ENCODE measurements around the gene PDZD2.

Gene PDZD2

GRCh38 chr5:31916327-31916726 lies 277.4 kb downstream of the PDZD2 start:
- H3K36me3 Mint-ChIP-seq = no peaks in the 10 kb centered on the region
- no peaks in the 10 kb centered on the region for H3K9me3 Mint-ChIP-seq (ENCODE audit: low read depth)
- no peak overlapping the region for H3K27ac Mint-ChIP-seq
- H3K4me3 Mint-ChIP-seq = no peak overlapping the region
- no peaks in the 10 kb centered on the region for H3K27me3 Mint-ChIP-seq
- H3K4me1 Mint-ChIP-seq (ENCODE audit: low read depth) = no peaks in the 10 kb centered on the region

DNA sequence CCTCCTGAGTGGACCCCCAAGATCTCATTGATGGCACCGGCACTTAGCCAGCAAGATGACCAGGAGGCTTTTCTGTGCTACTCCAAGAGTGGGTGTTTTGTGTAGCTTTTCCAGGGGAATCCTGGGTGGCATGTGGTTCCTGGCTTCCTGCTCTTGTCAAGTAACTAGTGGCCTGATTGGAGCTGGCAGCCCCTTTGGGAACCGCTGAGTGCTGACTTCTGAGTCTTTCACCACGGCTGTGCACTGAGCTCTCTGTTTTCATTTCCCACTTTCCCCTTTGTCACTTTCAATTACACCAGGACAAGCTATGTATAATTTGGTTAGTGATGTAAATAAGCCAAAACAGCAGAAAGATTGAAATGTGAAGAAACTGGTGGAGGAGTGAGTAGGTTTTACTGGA lies 279.8 kb downstream of the PDZD2 start:
- no peaks in the 10 kb centered on the region for H3K4me1 Mint-ChIP-seq (ENCODE audit: low read depth)
- no peak overlapping the region for H3K27ac Mint-ChIP-seq

DNA sequence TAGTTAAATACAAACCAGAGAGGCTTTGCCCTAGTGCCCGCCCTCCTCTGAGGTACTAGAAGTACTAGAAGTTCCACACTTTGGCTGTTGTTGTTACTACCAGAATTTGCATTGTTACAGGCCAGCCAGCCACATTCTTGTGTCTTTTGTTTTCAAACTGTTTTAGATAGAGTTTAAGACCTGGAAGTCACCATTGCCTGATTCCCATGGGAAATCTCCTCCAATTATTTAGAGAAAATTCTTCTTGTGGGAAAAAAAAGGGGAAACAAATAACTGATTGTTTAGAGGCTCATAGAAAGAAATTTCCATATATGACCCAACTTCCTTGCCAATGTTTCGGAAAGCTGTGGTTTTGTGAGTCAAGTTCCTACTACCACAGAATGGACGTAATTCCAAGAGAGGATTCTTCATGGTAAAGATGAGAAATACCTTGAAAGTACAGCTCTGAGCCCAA lies 282.9 kb downstream of the PDZD2 start:
- Mint-ChIP-seq H3K4me1 (ENCODE audit: low read depth) (no peaks in the 10 kb centered on the region), H3K4me3 (no peak overlapping the region), H3K27me3 (no peaks in the 10 kb centered on the region), H3K27ac (no peak overlapping the region), H3K36me3 (no peaks in the 10 kb centered on the region), H3K9me3 (ENCODE audit: low read depth) (no peaks in the 10 kb centered on the region)

More for the DNA sequence above, 279.8 kb downstream of the PDZD2 start:
- H3K36me3 Mint-ChIP-seq = no peaks in the 10 kb centered on the region
- H3K9me3 Mint-ChIP-seq (ENCODE audit: low read depth) = no peaks in the 10 kb centered on the region
- H3K4me3 Mint-ChIP-seq = no peak overlapping the region
- H3K27me3 Mint-ChIP-seq = no peaks in the 10 kb centered on the region

DNA sequence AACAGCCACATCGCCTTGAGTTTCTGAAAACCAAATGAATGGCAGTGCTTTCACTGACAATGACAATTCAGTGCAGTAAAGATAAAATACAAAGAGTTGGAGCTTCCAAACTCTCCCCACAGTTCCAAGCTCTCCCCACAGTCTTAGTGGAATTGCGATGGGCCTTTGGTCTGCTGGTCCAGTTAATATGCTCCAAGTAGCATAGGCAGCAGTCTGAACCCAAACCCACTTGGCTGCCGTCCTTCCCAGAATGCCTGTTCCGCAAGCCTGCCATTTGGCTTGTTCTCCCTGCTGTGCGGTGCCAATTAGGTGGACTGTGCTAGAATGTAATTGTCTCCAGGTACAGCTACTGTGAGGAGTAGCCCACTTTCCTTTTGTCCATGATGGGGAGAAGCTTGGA lies 285.1 kb downstream of the PDZD2 start:
- Mint-ChIP-seq H3K27me3 (no peaks in the 10 kb centered on the region), H3K9me3 (ENCODE audit: low read depth) (no peaks in the 10 kb centered on the region), H3K4me3 (no peak overlapping the region), H3K36me3 (no peaks in the 10 kb centered on the region), H3K27ac (no peak overlapping the region), H3K4me1 (ENCODE audit: low read depth) (no peaks in the 10 kb centered on the region)

- Mint-ChIP-seq H3K27me3 (no peaks in the 10 kb centered on the region), H3K27ac (no peak overlapping the region), H3K4me1 (ENCODE audit: low read depth) (peaks cover 2% of the 10 kb centered on the region), H3K4me3 (no peak overlapping the region), H3K36me3 (no peaks in the 10 kb centered on the region), H3K9me3 (ENCODE audit: low read depth) (no peaks in the 10 kb centered on the region)
These were observed 292.9 kb downstream of the PDZD2 start for GRCh38 chr5:31931874-31932273.

DNA sequence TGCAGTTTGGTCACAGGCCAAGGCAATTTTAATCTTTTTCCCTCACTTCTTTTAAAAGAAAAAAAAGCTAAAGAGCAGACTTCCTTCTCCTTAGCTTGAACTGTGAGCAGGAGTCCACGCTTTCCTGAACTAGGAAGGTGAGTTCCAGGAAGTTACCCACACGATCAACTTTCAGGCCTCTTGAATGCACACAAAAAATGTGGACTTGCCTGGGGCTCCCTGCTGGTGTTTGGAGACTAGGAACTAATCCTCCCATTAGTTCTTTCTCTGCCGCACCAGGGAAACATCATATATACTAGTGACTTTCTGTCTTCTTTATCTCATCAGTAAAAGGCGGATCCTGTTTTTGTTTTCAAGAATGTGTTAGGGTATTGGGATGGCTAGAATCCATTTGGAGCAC lies 295.2 kb downstream of the PDZD2 start:
- Mint-ChIP-seq H3K4me1 (ENCODE audit: low read depth) (peaks cover 2% of the 10 kb centered on the region), H3K4me3 (no peak overlapping the region), H3K27me3 (no peaks in the 10 kb centered on the region), H3K9me3 (ENCODE audit: low read depth) (no peaks in the 10 kb centered on the region), H3K36me3 (no peaks in the 10 kb centered on the region), H3K27ac (no peak overlapping the region)

DNA sequence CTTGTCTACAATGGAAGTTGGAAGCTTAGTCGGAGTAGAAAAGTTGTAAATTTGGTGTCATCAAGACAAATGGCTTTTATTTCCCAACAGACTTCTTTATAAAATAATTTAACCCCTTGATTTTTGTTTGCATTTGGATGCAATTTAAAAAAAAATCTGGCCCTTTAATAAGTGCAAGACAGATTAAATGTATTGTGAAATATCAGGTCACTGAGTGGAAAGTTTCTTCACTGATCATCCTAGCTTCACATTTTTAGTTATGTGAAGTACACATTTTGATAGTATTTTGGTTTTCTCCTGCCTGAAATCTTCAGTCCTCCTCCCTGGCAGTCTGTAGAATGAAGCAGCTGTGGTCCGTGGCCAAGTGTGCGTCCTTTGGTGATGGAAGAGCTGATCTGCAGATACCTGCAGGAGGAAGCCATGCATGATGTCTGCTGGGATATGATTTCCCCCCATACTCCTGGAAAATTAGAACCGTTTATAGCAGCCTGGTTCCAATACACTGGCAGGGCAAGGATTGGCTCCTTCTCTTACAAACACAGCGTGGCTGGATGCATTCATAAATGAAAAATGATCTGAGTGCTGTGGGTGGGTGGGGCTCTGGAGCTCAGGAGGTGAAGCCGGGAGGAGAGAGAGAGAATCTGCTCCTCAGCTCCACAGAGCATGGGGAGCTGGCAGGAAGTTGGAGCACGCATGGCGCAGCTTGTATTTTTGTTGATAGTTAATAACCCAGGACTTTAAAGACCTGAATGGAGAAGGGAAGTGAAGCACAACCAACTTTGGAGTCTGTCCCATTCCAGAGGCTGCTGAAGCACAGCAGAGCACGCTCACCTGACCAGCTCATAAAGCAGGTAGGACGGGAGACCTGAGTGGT lies 296.8 kb downstream of the PDZD2 start:
- Mint-ChIP-seq H3K36me3 (no peaks in the 10 kb centered on the region), H3K4me3 (no peak overlapping the region)

GRCh38 chr5:31936683-31937082 lies 297.8 kb downstream of the PDZD2 start:
- Mint-ChIP-seq H3K36me3 (no peaks in the 10 kb centered on the region), H3K4me3 (no peak overlapping the region), H3K4me1 (ENCODE audit: low read depth) (no peaks in the 10 kb centered on the region), H3K9me3 (ENCODE audit: low read depth) (no peaks in the 10 kb centered on the region), H3K27me3 (no peaks in the 10 kb centered on the region), H3K27ac (no peak overlapping the region)

More for the DNA sequence above, 296.8 kb downstream of the PDZD2 start:
- H3K9me3 Mint-ChIP-seq (ENCODE audit: low read depth) = no peaks in the 10 kb centered on the region
- H3K4me1 Mint-ChIP-seq (ENCODE audit: low read depth) = peaks cover 2% of the 10 kb centered on the region
- H3K27me3 Mint-ChIP-seq = no peaks in the 10 kb centered on the region
- no peak overlapping the region for H3K27ac Mint-ChIP-seq

DNA sequence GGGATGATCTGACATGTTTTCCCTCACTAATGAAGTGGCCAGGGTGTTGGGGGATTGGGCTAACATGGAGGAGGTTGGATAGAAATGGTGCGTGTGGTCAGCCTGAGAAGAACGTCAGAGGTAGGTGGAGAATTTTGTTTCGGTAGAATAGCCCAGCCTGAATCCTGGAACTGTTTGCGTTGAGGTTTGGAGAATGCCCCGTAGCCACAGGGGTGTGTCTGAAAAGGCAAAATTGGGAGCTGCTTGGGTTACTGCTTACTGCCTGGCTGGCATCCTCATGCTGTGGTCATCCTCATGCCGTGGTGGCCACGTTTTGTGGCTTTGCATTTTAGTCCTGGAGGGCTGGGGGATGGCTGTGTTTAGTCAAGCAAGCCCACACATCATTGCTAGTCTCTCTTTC lies 298.3 kb downstream of the PDZD2 start:
- H3K36me3 Mint-ChIP-seq = no peaks in the 10 kb centered on the region
- no peaks in the 10 kb centered on the region for H3K27me3 Mint-ChIP-seq
- H3K4me1 Mint-ChIP-seq (ENCODE audit: low read depth) = no peaks in the 10 kb centered on the region
- no peaks in the 10 kb centered on the region for H3K9me3 Mint-ChIP-seq (ENCODE audit: low read depth)
- no peak overlapping the region for H3K27ac Mint-ChIP-seq
- H3K4me3 Mint-ChIP-seq = no peak overlapping the region

- peaks cover 2% of the 10 kb centered on the region for H3K36me3 Mint-ChIP-seq
- no peaks in the 10 kb centered on the region for H3K4me1 Mint-ChIP-seq (ENCODE audit: low read depth)
- H3K27ac Mint-ChIP-seq = no peak overlapping the region
- H3K4me3 Mint-ChIP-seq = no peak overlapping the region
- H3K9me3 Mint-ChIP-seq (ENCODE audit: low read depth) = no peaks in the 10 kb centered on the region
- peaks cover 2% of the 10 kb centered on the region for H3K27me3 Mint-ChIP-seq
These were observed 298.8 kb downstream of the PDZD2 start for GRCh38 chr5:31937703-31938102.

GRCh38 chr5:31939151-31939550 lies 300.2 kb downstream of the PDZD2 start:
- no peaks in the 10 kb centered on the region for H3K9me3 Mint-ChIP-seq (ENCODE audit: low read depth)
- H3K27ac Mint-ChIP-seq = no peak overlapping the region
- H3K36me3 Mint-ChIP-seq = peaks cover 2% of the 10 kb centered on the region
- H3K4me1 Mint-ChIP-seq (ENCODE audit: low read depth) = no peaks in the 10 kb centered on the region
- no peak overlapping the region for H3K4me3 Mint-ChIP-seq
- peaks cover 2% of the 10 kb centered on the region for H3K27me3 Mint-ChIP-seq

DNA sequence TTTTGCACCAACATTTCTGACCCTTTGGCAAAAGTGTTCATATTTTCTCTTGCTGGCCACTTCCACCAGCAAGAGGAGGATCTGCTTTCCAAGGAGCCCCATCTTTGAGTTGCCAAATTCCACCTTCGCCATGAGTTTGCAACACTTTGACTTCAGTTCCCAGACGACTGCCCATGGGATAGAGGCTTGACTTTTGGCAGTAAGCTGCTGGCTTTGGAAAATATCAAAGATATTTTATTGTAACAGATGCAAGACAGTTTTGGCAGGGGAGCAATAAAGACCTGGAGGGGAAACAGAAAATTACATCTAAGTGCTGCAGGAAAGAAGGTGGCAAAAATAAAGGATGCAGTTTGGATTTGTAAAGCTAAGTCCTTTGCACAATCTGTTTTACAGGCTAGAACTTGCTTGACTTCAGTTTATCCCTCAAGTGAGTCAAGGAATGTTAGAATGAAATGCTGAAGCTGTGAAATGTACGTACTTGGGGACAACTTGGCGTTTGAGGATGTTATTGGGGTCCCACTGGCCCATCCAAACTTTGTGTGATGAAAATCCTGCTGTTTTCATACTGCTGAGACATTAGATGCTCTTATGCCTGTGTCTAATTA lies 302.3 kb downstream of the PDZD2 start:
- Mint-ChIP-seq H3K9me3 (ENCODE audit: low read depth) (no peaks in the 10 kb centered on the region), H3K4me3 (no peak overlapping the region), H3K27me3 (peaks cover 2% of the 10 kb centered on the region), H3K4me1 (ENCODE audit: low read depth) (no peaks in the 10 kb centered on the region), H3K27ac (no peak overlapping the region), H3K36me3 (peaks cover 2% of the 10 kb centered on the region)

DNA sequence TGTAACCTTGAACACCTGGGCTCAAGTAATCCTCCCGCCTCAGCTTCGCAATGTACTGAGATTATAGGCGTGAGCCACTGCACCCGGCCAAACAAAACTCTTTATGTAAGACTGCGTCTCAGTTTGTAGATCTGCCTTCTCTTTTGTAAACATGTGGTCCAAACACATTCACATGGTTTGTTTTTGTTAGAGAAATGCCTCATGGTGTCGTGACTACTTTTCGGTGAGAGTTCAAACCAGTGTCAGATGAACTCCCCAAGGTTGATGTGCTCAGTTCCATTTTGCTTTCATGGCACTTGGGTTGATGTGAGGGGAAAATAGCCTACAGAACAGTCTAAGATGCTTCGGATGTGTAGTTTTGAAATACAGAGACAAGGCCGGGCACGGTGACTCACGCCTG lies 303.6 kb downstream of the PDZD2 start:
- H3K27me3 Mint-ChIP-seq = peaks cover 2% of the 10 kb centered on the region
- no peaks in the 10 kb centered on the region for H3K9me3 Mint-ChIP-seq (ENCODE audit: low read depth)
- no peaks in the 10 kb centered on the region for H3K4me1 Mint-ChIP-seq (ENCODE audit: low read depth)
- H3K4me3 Mint-ChIP-seq = no peak overlapping the region
- H3K27ac Mint-ChIP-seq = no peak overlapping the region
- H3K36me3 Mint-ChIP-seq = peaks cover 2% of the 10 kb centered on the region

- Mint-ChIP-seq H3K27me3 (peaks cover 2% of the 10 kb centered on the region), H3K27ac (no peak overlapping the region), H3K36me3 (peaks cover 2% of the 10 kb centered on the region), H3K4me1 (ENCODE audit: low read depth) (no peaks in the 10 kb centered on the region), H3K4me3 (no peak overlapping the region), H3K9me3 (ENCODE audit: low read depth) (no peaks in the 10 kb centered on the region)
These were observed 305.9 kb downstream of the PDZD2 start for GRCh38 chr5:31944684-31945445.

GRCh38 chr5:31948006-31948405 lies 309.1 kb downstream of the PDZD2 start:
- Mint-ChIP-seq H3K9me3 (ENCODE audit: low read depth) (no peaks in the 10 kb centered on the region), H3K27ac (no peak overlapping the region), H3K4me1 (ENCODE audit: low read depth) (no peaks in the 10 kb centered on the region), H3K4me3 (no peak overlapping the region), H3K27me3 (no peaks in the 10 kb centered on the region), H3K36me3 (no peaks in the 10 kb centered on the region)
